Measurements from ENCODE around the gene GNG8. TPM values are rescaled to one million over a fixed set of nuclear protein-coding genes. Genes with fewer than 3 reads are reported as not detected.

GNG8 gene
- total and polyA plus RNA-seq, 2 of the 13 experiments (the other 11 are each of a cell fraction or from before 2014, with no cell fraction given): not detected

DNA sequence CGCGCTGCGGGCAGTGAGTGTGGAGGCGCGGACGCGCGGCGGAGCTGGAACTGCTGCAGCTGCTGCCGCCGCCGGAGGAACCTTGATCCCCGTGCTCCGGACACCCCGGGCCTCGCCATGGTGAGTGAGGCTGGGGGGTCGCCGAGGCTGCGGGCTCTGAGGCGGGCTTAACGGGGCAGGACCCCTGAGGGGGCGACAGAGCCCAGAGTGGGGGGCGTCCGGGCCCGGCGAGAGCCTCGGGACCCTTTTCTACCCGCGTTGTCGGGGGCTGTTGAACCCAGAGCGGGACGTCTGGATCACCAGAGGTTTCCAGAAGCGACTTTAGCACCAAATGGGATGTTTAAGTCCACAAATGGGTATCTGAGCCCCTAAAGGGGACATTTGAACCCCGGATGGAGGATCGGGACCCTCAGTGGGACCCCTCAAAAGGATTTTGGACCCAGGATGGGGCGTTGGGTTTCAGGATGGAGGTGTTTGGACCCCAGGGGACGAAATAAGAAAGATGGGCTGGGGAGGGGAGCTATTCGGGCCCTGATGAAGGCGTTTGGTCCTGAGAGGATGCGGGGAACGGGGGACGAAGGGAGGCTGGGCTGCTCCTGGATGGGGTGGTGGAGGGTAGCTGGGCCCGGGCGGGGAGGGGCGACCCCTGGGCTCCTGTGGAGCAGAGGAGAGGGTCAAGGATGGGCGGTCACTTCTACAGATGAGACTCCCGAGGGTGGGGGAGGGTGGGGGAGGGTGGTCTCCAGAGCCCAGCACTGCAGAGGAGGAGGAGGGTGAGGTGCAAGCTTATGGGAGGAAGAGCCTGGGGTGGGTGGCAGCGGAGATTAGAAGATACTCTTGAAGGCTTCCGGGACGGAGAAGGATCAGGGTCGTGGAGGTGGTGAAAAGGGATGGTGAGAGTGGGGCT is 34.4 kb downstream of the GNG8 start, which contains the start of gene CALM3 (continued):
- TF ChIP-seq, protein P1, sequence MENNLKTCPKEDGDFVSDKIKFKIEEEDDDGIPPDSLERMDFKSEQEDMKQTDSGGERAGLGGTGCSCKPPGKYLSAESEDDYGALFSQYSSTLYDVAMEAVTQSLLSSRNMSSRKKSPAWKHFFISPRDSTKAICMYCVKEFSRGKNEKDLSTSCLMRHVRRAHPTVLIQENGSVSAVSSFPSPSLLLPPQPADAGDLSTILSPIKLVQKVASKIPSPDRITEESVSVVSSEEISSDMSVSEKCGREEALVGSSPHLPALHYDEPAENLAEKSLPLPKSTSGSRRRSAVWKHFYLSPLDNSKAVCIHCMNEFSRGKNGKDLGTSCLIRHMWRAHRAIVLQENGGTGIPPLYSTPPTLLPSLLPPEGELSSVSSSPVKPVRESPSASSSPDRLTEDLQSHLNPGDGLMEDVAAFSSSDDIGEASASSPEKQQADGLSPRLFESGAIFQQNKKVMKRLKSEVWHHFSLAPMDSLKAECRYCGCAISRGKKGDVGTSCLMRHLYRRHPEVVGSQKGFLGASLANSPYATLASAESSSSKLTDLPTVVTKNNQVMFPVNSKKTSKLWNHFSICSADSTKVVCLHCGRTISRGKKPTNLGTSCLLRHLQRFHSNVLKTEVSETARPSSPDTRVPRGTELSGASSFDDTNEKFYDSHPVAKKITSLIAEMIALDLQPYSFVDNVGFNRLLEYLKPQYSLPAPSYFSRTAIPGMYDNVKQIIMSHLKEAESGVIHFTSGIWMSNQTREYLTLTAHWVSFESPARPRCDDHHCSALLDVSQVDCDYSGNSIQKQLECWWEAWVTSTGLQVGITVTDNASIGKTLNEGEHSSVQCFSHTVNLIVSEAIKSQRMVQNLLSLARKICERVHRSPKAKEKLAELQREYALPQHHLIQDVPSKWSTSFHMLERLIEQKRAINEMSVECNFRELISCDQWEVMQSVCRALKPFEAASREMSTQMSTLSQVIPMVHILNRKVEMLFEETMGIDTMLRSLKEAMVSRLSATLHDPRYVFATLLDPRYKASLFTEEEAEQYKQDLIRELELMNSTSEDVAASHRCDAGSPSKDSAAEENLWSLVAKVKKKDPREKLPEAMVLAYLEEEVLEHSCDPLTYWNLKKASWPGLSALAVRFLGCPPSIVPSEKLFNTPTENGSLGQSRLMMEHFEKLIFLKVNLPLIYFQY (CRISPR knock-in tag; IDR thresholded peaks at IDR 0.05; ENCODE audit: borderline replicate concordance): 0 out of 2 replicates have a peak, but pooled peaks have one; percentile 5
- TF ChIP-seq ZFP1 (CRISPR knock-in tag; IDR thresholded peaks at IDR 0.05) (no peak), ZFP36 (IDR thresholded peaks at IDR 0.05; ENCODE audit: borderline replicate concordance, low read depth, low read length, partially characterized antibody) (no peak), PHF5A (CRISPR knock-in tag; IDR thresholded peaks at IDR 0.05; ENCODE audit: low read depth, unreplicated experiment) (peak; percentile 7), NFKBIZ (CRISPR knock-in tag; IDR thresholded peaks at IDR 0.05) (no peak), ZNF510 (CRISPR knock-in tag; IDR thresholded peaks at IDR 0.05; ENCODE audit: low read depth) (no peak), POLR2G (IDR thresholded peaks at IDR 0.05; ENCODE audit: low read depth, low read length) (peak; percentile 79), ZNF343 (CRISPR knock-in tag; IDR thresholded peaks at IDR 0.05) (0 out of 2 replicates have a peak, but pooled peaks have one; percentile 24), ZNF761 (CRISPR knock-in tag; conservative IDR thresholded peaks at IDR 0.05) (no peak), KDM4B (CRISPR knock-in tag; IDR thresholded peaks at IDR 0.05) (0 out of 2 replicates have a peak, but pooled peaks have one; percentile 20), ZNF790 (CRISPR knock-in tag; IDR thresholded peaks at IDR 0.05; ENCODE audit: borderline replicate concordance) (0 out of 2 replicates have a peak, but pooled peaks have one; percentile 6), ZNF737 (CRISPR knock-in tag; IDR thresholded peaks at IDR 0.05; ENCODE audit: borderline replicate concordance) (no peak), ZNF282 (IDR thresholded peaks at IDR 0.05; ENCODE audit: partially characterized antibody) (no peak), ZFX (CRISPR knock-in tag; IDR thresholded peaks at IDR 0.05; ENCODE audit: low read depth) (peak; percentile 11), ONECUT2 (CRISPR knock-in tag; IDR thresholded peaks at IDR 0.05) (no peak), ZKSCAN8 (CRISPR knock-in tag; IDR thresholded peaks at IDR 0.05; ENCODE audit: borderline replicate concordance) (no peak), NFYB (CRISPR knock-in tag; IDR thresholded peaks at IDR 0.05) (no peak), SIN3A (IDR thresholded peaks at IDR 0.05; ENCODE audit: borderline replicate concordance, low read depth, low read length) (0 out of 2 replicates have a peak, but pooled peaks have one; percentile 38), ZNF329 (CRISPR knock-in tag; IDR thresholded peaks at IDR 0.05; ENCODE audit: low read depth) (0 out of 2 replicates have a peak, but pooled peaks have one; percentile 50)
- TF ChIP-seq, protein P2, sequence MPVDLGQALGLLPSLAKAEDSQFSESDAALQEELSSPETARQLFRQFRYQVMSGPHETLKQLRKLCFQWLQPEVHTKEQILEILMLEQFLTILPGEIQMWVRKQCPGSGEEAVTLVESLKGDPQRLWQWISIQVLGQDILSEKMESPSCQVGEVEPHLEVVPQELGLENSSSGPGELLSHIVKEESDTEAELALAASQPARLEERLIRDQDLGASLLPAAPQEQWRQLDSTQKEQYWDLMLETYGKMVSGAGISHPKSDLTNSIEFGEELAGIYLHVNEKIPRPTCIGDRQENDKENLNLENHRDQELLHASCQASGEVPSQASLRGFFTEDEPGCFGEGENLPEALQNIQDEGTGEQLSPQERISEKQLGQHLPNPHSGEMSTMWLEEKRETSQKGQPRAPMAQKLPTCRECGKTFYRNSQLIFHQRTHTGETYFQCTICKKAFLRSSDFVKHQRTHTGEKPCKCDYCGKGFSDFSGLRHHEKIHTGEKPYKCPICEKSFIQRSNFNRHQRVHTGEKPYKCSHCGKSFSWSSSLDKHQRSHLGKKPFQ (CRISPR knock-in tag; IDR thresholded peaks at IDR 0.05; ENCODE audit: insufficient replicate concordance): peak; percentile 39
- TF ChIP-seq, protein P3, sequence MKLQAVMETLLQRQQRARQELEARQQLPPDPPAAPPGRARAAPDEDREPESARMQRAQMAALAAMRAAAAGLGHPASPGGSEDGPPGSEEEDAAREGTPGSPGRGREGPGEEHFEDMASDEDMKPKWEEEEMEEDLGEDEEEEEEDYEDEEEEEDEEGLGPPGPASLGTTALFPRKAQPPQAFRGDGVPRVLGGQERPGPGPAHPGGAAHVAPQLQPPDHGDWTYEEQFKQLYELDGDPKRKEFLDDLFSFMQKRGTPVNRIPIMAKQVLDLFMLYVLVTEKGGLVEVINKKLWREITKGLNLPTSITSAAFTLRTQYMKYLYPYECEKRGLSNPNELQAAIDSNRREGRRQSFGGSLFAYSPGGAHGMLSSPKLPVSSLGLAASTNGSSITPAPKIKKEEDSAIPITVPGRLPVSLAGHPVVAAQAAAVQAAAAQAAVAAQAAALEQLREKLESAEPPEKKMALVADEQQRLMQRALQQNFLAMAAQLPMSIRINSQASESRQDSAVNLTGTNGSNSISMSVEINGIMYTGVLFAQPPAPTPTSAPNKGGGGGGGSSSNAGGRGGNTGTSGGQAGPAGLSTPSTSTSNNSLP (IDR thresholded peaks at IDR 0.05; ENCODE audit: low read depth, low read length): no peak
